ENCODE data around the gene GOLGA6L10. TPM values are rescaled to one million over a fixed set of nuclear protein-coding genes. Genes with fewer than 3 reads are reported as not detected.
"Not testable (repeated sequence)": the region's sequence is repeated elsewhere in the genome, so short reads cannot be mapped to it uniquely, and the experiment has no call there.

Gene GOLGA6L10
- total and polyA plus RNA-seq, 2 of the 4 experiments (the other 2 are of a cell fraction) = under 0.01 to 0.79 TPM

DNA sequence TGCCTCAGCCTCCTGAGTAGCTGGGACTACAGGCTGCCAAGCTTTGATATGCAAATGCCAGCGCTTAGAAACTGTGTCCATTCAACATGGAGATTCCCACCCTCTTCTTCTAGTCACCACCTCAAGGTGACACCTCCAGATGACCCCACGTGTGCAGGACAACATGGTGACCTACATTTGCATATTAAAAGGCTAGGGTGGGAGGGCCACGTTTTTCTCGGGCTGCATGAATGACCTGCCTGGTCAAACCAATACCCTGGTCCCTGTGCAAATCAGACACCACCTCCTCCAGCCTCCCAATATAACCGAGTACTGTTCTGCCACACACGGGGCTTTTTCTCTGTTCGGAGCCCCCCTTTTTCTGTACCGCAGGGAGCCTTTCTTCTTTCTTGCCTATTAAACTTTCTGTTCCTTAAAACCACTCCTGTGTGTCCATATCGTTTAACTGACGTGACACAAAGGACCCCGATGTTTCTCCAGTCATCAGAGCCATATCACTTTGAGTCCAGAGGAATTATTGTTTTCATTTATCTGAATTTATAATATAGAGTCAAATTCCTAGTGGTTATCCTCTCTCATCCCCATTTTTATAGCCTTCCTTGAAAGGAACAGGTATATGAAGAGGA lies 32.2 kb upstream of the GOLGA6L10 start:
- ATAC-seq (ENCODE audit: low read depth); H3K23ac ChIP-seq (ENCODE audit: low read depth, low read length); H3K36me3 ChIP-seq (ENCODE audit: control insufficient read depth, insufficient read depth, low read length); H3K9me3 ChIP-seq (ENCODE audit: control insufficient read depth, insufficient read depth, low read length); H3K27ac ChIP-seq (ENCODE audit: insufficient read depth, low read length); BruUV-seq (replicated peaks); H2BK5ac ChIP-seq (ENCODE audit: low read depth, low read length, poor library complexity, severe bottlenecking); H4K91ac ChIP-seq (ENCODE audit: insufficient read depth, low read depth, low read length); H3K4ac ChIP-seq (ENCODE audit: low read depth, low read length); H2BK15ac ChIP-seq (ENCODE audit: low read depth, low read length); H2BK20ac ChIP-seq (ENCODE audit: low read depth, low read length); H3K27me3 ChIP-seq (ENCODE audit: control insufficient read depth, insufficient read depth, low read length); H2AK9ac ChIP-seq (replicated peaks; ENCODE audit: low read depth, low read length, poor library complexity); H3K9me1 ChIP-seq (ENCODE audit: insufficient read depth, low read length); H4K8ac ChIP-seq (ENCODE audit: low read depth in 2 of 2, low read length in 2 of 2); H3K18ac ChIP-seq (ENCODE audit: low read depth, low read length); H2AK5ac ChIP-seq (ENCODE audit: low read depth, low read length); DNase-seq; H3K4me1 ChIP-seq (ENCODE audit: control insufficient read depth, insufficient read depth, low read length); H4K20me1 ChIP-seq (ENCODE audit: insufficient read depth, low read length); intact Hi-C loops (cut with micrococcal nuclease); H3K9ac ChIP-seq (ENCODE audit: low read depth, low read length); H3K56ac ChIP-seq (ENCODE audit: extremely low read depth, insufficient read depth, low read length); H2AFZ ChIP-seq (replicated peaks; ENCODE audit: low read length, poor library complexity); H4K5ac ChIP-seq (ENCODE audit: low read depth, low read length); H3K79me1 ChIP-seq (ENCODE audit: low read depth in 1 of 2, low read length in 2 of 2); H2BK120ac ChIP-seq (ENCODE audit: low read depth, low read length); in situ Hi-C loops (cut with MboI; ENCODE audit: low sequenced_read_pairs); H3K4me2 ChIP-seq (ENCODE audit: low read depth, low read length); H3K14ac ChIP-seq (replicated peaks; ENCODE audit: low read depth, low read length); CTCF ChIA-PET; POLR2A ChIA-PET (ENCODE audit: unreplicated experiment); H3K4me3 ChIP-seq (ENCODE audit: insufficient read depth, low read depth, low read length); dilution Hi-C loops (cut with HindIII; ENCODE audit: low sequenced_read_pairs, unreplicated experiment): not testable (repeated sequence)
- WGBS, 2 experiments (ENCODE audit: extremely low coverage in 2 of 2, insufficient read length in 1 of 2) = no CpG with 5 or more reads among the region's 11 CpGs
